Measurements from ENCODE around the gene CRLF3.
"Not testable (repeated sequence)": the region's sequence is repeated elsewhere in the genome, so short reads cannot be mapped to it uniquely, and the experiment has no call there.

The CRLF3 gene

DNA sequence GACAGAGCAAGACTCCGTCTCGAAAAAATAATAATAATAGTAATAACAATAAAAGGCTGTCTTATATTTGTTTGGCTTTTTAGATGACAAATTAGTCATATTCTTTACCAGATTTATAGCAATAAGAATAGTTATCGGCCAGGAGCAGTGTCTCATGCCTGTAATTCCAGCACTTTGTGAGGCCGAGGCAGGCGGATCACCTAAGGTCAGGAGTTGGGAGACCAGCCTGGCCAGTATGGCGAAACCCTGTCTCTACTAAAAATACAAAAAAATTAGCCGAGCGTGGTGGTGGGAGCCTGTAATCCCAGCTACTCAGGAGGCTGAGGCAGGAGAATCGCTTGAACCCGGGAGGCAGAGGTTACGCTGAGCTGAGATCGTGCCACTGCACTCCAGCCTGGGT, 10.3 kb downstream of the CRLF3 start:
- not testable (repeated sequence) for DNase-seq

DNA sequence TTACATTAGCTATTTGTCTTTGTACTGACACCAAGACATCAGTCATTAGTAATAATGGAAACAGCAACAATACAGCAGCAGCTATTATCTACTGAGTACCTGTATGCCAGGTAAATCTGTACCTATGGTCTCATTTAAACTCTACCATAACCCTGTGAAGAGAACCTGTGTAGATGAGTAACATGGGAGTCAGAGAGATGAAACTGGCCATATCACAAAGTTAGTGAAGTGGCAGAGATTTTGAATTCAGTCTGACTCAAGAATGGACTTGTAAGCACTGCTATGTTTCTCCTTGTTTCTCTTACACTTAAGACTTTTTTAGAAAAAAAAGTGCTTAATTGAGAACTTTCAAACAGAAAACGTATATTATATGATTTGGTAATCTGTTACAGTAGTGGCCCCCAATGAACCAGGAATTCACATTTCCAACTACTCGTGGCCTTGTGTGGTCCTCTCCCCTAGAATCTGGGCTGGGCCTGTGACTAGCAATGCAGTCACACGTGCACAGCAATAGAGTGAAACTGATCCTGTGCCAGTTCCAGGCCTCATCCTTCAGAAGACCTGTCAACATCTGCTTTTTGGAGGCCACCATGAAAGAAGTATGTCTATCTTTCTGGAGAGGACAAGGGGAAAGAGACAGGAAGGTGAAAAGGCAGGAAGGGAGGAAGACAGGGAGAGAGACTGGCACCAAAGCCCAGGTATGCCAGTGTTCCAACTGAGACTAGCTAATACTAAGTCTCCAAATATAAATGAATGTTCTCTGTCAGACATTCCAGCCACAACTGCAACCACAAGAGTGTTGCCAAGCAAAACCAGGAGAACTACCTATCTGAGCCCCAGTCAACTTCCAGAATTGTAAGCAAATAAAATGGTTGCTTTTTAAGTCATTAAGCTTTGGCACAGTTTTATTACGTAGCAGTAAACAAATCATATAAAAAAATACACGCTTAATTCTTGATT, 12.0 kb downstream of the CRLF3 start:
- no peak for DNase-seq

DNA sequence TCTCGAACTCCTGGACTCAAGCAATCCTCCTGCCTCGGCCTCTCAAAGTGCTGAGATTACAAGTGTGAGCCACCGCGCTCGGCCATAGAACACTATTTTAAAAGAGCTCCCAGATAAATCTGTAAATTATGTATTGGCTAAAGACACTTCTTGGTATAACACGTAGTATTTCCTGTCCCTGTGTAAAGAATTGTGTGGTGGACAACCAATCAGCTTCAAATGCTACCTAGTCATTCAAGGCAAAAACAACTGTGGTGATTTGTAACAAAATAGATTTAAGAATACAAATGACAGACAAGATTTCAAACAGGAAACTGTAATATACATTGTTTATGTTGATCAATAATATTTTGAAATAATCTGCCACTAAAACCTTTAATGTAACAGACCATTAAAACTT, 14.6 kb downstream of the CRLF3 start:
- DNase-seq = no peak

DNA sequence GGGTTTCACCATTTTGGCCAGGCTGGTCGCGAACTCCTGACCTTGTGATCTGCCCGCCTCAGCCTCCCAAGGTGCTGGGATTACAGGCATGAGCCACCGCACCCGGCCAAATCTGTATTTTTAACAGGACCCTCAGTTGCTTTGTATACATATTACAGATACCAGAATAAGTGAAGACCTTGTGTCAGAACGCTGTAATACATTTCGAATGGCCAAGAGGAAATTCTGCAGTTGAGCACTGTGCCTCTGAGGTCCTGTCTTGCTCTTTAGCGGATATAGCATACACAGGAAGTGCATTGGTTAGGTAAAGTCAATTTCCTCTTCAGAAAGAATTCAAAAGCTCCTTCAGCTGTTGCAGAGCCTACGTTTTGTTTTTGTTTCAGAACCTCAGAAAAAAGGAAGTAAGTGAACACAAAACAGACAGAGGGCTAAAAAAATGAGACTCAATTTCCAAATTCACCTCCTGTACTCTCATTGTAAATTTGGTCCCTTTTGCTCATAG, 15.7 kb downstream of the CRLF3 start:
- no peak for DNase-seq

DNA sequence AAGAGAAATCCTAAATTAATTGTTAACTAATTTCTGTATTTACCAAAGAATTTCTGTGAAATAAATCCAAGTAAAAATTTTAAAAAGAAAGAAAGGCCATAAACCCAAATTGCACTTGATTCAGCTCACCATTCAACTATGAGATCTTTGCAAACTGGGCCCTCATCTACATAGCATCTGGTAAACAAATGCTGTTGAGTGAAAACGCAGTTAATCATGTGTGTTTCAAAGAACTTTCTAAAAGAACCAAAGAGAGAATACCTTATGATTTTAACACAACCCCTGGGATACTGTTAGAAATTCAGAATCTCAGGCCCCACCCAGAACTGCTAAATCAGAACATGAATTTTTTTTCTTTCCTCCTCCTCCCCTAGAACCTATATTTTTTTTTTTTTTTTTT, 16.6 kb downstream of the CRLF3 start:
- no peak for DNase-seq

DNA sequence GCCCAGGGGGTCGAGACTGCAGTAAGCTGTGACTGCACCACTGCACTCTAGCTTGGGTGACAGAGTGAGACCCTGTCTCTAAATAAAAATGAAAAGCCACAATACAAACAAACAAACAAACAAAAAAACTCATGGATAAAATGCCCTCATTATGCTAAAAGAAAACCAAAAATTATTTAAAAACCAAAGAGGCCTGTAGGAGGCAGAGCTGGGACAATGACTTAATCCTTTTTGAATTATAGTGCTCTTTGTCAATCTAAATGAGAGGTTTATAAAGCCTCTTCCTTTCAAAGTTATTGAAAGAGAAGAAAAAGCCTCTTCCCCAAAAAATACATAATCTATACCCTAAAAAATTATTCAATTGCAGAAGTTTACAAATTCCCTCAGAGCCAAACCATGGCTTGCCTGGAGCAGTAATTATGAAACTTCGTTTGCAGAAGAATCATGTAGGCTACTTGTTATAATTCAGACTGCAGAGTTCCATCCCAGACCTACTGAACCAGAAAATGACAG, 18.5 kb downstream of the CRLF3 start:
- no peak for DNase-seq

DNA sequence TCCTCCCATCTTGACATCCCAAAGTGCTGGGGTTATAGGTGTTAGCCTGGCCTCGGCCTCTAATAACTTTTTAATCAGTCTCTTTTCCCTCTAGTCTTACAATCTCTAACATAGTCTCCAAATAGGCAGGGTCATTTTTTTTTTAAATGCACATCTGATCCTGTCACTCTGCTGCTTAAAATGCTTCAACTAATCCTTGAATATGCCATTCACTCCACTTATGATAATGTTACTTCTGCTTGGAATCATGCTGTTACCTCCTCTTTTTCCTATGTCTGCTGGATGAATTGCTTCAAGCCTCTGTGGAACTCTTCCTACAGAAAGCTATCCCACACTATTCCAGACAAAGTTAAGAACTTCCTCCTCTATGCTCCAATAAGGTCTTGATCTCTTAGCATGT, 22.8 kb downstream of the CRLF3 start:
- DNase-seq = no peak

DNA sequence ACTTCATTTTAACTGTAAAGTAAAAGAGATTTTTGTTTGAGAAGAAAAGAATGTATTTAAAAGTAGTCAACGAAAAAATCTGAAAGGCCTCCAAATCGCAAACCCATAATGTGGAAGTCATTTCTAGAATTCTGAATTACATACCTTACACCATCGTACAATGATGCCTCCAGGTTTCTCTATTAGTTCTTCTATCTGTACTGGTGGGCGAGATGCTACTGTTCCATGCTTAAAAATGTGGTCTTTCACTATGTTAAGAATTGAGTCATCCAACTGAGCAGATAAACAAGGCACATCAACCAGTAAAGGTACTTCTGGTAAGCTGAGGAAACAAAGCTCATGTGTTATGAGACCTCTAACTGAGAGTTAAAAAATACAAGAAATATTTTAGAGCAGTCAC, 28.5 kb downstream of the CRLF3 start:
- DNase-seq = no peak

DNA sequence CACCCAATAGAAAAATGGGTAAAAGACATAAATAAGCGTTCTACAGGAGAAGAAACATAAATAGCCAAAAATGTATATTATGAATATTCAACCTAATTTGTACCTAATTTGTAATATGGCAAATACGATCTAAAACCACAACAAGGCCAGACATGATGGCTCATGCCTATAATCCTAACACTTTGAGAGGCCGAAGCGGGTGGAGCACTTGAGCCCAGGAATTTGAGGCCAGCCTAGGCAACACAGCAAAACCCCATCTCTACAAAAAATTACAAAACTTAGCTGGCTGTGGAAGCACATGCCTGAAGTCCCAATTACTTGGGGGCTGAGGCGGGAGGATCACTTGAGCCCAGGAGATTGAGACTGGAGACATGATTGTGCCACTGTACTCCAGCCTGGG, 30.1 kb downstream of the CRLF3 start:
- no peak for DNase-seq

DNA sequence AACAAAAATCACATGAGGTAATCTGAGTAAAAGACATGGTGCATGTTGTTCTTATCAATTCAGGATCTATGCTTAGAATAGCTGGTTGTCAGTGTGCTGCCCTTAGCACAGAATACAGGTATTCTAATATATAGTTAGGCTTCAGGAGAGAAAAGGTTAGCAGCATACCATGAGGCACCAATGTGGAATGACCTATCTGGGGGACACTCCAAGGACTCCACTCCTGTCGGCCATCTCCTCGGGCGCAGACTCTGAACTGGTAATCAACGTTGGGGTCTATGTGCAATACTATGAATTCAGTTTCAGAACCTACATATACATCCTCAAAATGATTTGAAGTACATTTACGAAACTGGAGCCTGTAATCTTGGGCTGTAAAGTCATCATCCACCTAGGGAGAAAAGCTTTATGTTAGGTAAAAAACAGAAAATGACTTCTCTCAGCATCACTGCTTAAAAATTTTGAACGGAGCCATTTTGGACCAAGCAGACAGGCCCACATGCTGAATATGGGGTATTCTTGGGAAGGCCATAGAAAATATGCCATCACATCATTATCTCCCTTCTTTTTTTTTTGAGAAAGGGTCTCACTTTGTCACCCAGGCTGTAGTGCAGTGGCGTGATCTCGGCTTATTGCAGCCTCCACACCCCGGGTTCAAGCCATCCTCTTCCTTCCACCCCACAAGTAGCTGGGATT, 31.1 kb downstream of the CRLF3 start:
- no peak for DNase-seq

DNA sequence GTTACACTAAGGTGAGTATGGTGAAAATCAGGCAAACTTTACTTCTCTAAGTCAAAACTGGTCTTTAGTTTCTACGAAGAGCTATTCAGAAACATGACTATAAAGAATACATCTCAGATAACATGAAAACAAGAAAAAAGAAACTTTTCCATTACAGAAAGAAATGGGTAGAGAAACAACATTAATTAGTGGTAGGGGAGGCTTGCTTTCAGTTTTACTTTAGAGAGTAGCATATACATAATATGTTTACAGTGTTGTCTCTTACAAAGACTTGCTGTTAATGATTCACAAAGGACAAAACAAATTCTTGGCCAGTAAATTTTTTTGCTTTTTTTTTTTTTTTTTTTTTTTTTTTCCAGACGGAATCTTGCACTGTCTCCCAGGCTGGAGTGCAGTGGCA, 34.2 kb downstream of the CRLF3 start:
- no peak for DNase-seq

DNA sequence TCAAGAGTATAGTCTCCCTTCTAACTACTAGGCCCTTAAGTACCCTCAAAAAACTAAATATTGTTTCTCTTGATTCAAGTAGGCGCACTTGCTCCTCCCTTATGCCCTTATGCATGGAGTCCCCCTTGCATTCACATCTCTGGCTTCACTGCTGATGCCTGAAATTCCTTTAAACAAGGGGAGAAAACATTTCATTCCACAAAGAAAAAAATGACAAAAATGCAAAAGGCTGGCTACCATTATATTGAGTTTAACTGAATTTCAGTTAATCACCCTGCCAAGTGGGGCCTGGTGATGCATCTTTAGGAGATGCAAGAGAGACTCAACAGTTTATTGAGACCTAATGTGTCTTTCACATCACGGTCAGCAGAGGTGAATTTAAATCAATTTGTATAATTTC, 35.6 kb downstream of the CRLF3 start:
- DNase-seq = no peak

DNA sequence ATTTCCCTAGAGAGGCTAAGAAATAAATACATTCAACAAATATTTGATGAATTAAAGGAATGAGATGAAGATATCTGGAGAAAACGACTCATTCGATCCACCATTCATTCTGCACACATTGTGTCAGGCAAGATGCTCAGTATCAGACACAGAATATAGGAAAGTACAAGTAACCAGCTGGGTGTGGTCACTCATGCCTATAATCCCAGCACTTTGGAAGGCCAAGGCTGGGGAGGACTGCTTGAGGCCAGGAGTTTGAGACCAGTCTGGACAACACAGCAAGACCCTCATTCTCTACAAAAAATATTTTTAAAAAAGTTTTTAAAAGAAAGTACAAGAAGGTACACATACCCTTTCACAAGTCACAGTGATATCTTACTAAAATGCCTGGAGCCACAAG, 42.3 kb downstream of the CRLF3 start:
- DNase-seq = no peak

DNA sequence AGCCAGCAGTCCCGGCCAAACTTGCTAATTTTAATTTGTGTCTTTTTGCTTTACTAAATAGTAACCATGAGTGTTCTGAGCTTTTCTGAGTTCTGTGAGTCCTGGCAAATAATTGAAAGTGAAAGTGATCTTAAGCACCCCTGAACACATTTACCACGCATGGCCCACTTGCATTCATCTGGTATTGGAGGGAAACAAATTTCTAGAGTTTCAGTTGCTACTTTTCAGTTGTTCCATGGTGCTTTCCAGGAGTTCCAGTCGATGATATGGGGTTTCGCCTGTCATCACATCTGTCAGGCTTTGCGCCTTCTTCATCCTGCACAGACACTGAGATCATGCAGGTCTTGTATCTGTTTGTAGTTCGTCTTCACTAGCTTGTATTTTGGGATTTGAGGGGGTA, 44.1 kb downstream of the CRLF3 start:
- DNase-seq = peak; percentile 17 to 29

DNA sequence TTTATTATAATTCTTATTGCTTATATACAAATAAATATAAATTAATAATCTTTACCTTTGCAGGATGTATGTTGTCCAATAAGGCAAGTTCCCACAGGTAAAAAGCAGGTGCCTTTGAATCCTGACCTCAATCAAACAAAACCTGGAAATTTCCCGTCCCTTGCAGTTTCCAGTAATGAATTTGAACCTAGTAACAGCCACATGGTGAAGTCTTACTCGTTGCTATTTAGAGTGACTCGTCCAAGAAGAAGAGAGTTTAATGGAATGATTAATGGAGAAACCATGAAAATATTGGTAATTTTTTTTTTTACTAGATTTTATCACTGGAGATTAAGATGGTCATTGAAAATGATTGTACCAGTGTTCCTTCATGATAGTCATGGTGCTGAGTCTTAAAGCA, 55.7 kb downstream of the CRLF3 start:
- not testable (repeated sequence) for DNase-seq

DNA sequence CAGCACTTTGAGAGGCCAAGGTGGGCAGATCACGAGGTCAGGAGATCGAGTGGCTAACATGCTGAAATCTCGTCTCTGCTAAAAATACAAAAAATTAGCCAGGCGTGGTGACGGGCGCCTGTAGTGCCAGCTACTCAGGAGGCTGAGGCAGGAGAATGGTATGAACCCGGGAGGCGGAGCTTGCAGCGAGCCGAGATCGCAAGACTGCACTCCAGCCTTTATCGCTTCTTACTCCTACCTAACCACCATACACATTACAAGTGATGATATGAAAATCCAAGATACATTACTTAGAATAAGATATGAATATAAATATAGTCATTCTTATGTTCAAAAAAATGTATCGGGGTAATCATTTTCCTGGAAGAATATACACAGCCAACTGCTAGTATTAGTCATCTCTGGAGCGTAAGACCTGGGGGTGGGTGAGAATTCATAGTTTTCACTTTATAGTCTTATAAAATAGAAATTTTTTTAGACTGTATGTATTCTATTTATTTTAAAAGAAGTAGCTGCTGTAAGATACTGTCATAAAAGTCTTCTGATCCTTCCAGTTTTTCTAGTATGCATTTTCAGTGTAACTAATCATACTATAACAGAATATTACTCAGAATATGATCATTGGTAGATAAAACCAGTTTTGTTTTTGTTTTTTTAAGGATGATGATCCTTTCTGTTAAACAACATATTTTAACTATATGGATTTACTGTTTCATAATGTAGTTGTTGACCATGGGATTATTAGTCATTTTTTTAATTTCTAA, 56.7 kb downstream of the CRLF3 start:
- not testable (repeated sequence) for DNase-seq

DNA sequence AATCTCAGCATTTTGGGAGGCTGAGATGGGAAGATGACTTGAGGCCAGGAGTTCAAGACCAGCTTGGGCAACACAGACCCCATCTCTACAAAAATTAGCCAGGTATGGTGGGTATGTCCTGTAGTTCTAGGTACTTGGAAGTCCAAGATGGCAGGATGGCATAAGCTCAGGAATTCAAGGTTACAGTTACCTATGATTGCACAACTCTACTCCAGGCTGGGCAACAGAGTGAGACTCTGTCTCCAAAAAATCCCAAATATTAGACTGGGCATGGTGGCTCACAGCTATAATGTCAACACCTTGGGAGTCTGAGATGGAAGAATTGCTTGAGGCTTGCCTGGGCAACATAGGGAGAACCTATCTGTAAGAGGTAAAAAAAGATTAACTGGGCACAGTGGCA, 63.4 kb downstream of the CRLF3 start:
- no peak for DNase-seq

DNA sequence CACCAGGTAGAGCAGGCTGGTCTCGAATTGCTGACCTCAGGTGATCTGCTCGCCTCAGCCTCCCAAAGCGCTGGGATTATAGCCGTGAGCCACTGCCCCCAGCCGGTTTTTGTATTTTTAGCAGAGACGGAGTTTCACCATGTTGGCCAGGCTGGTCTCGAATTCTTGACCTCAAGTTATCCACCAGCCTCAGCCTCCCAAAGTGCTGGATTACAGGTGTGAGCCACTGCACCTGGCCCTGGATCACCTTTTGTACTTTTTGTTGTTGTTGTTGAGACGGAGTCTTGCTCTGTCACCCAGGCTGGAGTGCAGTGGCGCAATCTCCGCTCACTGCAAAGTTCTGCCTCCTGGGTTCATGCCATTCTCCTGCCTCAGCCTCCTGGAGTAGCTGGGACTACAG, 71.2 kb downstream of the CRLF3 start:
- DNase-seq = not testable (repeated sequence)

DNA sequence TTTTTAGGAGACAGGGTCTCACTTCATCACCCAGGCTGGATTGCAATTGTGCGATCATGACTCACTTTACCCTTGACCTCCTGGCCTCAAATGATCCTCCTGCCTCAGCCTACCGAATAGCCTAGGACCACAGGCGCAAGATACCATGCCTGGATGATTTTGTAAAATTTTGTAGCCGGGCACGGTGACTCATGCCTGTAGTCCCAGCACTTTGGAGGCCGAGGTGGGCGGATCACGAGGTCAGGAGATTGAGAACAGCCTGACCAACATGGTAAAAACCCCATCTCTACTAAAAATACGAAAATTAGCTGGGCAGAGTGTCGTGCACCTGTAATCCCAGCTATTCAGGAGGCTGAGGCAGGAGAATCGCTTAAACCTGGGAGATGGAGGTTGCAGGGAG, 73.5 kb downstream of the CRLF3 start:
- not testable (repeated sequence) for DNase-seq

DNA sequence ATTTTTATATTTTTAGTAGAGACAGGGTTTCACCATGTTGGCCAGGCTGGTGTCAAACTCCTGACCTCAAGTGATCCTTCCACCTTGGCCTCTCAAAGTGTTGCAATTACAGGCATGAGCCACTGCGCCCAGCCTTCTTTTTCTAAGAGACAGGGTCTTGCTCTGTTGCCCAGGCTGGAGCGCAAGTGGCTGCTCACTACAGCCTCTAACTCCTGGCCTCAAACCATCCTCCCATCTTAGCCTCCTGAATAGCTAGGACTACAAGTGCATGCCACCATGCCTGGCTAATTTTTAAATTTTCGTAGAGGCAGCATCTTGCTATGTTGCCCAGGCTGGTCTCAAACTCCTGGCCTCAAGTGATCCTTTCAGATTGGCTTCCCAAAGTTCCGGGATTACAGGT, 76.9 kb downstream of the CRLF3 start:
- DNase-seq = not testable (repeated sequence)

DNA sequence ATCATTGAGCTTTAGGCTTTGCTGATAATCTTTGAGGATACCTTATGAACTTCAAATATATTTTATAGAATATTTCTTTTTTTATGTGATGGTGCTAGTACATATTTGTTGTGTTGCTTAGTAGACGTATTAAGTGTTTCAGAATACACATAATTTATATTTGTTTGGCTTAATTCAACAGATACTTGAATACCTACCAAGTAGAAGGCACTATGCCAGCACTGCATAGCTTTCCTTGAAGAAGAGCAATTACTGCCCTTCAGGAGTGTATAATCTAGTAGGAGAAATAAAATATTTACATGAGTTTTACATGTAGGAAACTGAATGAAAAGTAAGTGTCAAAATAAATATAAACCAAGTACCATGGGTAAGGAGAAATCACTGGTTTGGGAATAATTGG, 81.8 kb downstream of the CRLF3 start:
- not testable (repeated sequence) for DNase-seq

DNA sequence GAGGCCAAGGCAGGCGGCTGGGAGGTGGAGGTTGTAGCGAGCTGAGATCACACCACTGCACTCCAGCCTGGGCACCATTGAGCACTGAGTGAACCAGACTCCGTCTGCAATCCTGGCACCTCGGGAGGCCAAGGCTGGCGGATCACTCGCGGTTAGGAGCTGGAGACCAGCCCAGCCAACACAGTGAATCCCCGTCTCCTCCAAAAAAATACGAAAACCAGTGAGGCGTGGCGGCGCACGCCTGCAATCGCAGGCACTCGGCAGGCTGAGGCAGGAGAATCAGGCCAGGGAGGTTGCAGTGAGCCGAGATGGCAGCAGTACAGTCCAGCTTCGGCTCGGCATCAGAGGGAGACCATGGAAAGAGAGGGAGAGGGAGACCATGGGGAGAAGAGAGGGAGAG, 88.1 kb downstream of the CRLF3 start:
- not testable (repeated sequence) for DNase-seq

DNA sequence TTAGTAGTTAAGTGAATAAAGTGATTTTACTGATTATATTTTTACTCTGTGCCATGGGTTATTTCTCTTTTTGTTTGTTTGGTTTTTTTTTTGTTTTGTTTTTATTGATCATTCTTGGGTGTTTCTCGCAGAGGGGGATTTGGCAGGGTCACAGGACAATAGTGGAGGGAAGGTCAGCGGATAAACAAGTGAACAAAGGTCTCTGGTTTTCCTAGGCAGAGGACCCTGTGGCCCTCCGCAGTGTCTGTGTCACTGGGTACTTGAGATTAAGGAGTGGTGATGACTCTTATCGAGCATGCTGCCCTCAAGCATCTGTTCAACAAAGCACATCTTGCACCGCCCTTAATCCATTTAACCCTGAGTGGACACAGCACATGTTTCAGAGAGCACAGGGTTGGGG, 88.8 kb downstream of the CRLF3 start:
- not testable (repeated sequence) for DNase-seq
